Gastrocnemius medialis (tissue), 4 donors: ENCODE data around the gene ST8SIA6. TPM values are rescaled to one million over a fixed set of nuclear protein-coding genes. Genes with fewer than 3 reads are reported as not detected.

Experiments
- ATAC-seq, 2 donors: fragments of 150-250 bp; one replicate each; pipeline ENCODE4 v1.9.1; 2016
- DNase-seq, 2 donors: peaks; one replicate each; pipeline ENCODE4 v3.0.0-alpha.2; 2019
- H3K27ac ChIP-seq, 4 donors: fragments of 200-600 bp; sonication (generic); 1 replicate in 1 of 4; 2 replicates in 3 of 4; pipeline ENCODE4 v1.5.1; 2016 to 2018; ENCODE audit warnings: mild to moderate bottlenecking in 2 of 4, moderate library complexity in 1 of 4
- H3K27me3 ChIP-seq, 3 donors: fragments of 200-600 bp; sonication (generic) in 2 of 3; 1 replicate in 1 of 3; 2 replicates in 2 of 3; pipeline versions ENCODE4 v1.5.1 to v1.6.0; 2016 to 2019; ENCODE audit warnings: mild to moderate bottlenecking in 1 of 3, moderate library complexity in 1 of 3
- H3K36me3 ChIP-seq, 2 donors: fragments of 200-600 bp; sonication (generic) in 1 of 2; one replicate each; pipeline ENCODE4 v1.5.1; 2017 to 2018
- H3K4me1 ChIP-seq, 2 donors: fragments of 200-600 bp; sonication (generic) in 1 of 2; one replicate each; pipeline ENCODE4 v1.5.1; 2016 to 2017; ENCODE audit warnings: mild to moderate bottlenecking in 2 of 2
- H3K4me3 ChIP-seq, 4 donors: fragments of 200-600 bp; sonication (generic) in 3 of 4; 1 replicate in 1 of 4; 2 replicates in 3 of 4; pipeline ENCODE4 v1.5.1; 2016 to 2019; ENCODE audit warnings: mild to moderate bottlenecking in 2 of 4
- H3K9me3 ChIP-seq, 3 donors: fragments of 200-600 bp; sonication (generic) in 2 of 3; 1 replicate in 1 of 3; 2 replicates in 2 of 3; pipeline ENCODE4 v1.5.1; 2016 to 2019
- CTCF ChIP-seq, 5 experiments: fragments of 450-650 bp in 3 of 5; fragments of 200-600 bp in 2 of 5; sonication (generic) in 2 of 5; IDR thresholded peaks in 4 of 5; conservative IDR thresholded peaks in 1 of 5; 1 replicate in 4 of 5; 2 replicates in 1 of 5; pipeline ENCODE4 v1.5.1; 2016 to 2019; ENCODE audit warnings: antibody characterized with exemption in 5 of 5, mild to moderate bottlenecking in 3 of 5, moderate library complexity in 3 of 5
- POLR2A ChIP-seq, 2 donors: fragments of 450-650 bp; IDR thresholded peaks; one replicate each; pipeline ENCODE4 v1.6.1; 2017; ENCODE audit warnings: antibody characterized with exemption in 2 of 2, mild to moderate bottlenecking in 2 of 2, moderate library complexity in 2 of 2
- in situ Hi-C, 4 donors: fragments of 200-750 bp; cut with MboI; loops; one replicate each; pipeline versions ENCODE4 v1.15.0 to v1.8.0; 2017; ENCODE audit warnings: low sequenced_read_pairs in 4 of 4
- intact Hi-C: fragments of 100-400 bp; cut with DNase I; formaldehyde crosslinking; loops from one replicate; pipeline ENCODE4 v1.15.1; 2023; ENCODE audit warnings: low total_unique reads
- total RNA-seq, 4 donors: library from RNA; depleted of rRNA; stranded (reverse); fragments of >200 nt; gene quantifications; one replicate each; pipeline versions ENCODE4 v1.1.0 to v1.2.3, GENCODE V29; 2016

ST8SIA6 gene
- total RNA-seq, 4 donors from 2014 or later: 0.27 to 0.66 (median 0.44) TPM

GRCh38 chr10:17494626-17495260, 40.3 kb upstream of the ST8SIA6 start:
- DNase-seq (no peak), ATAC-seq (no peak)
- H3K27ac ChIP-seq: no peak overlapping the region
- intact Hi-C loops (no loop called here), in situ Hi-C loops (no loop called here)
- no peak for TF ChIP-seq POLR2A (IDR thresholded peaks at IDR 0.05)
- no peak for TF ChIP-seq CTCF (IDR thresholded peaks at IDR 0.05 in 4 of 5, conservative IDR thresholded peaks at IDR 0.05 in 1 of 5)
- H3K4me3 ChIP-seq: no peak overlapping the region
- H3K9me3 ChIP-seq: no peaks in the 10 kb centered on the region
- H3K27me3 ChIP-seq: no peaks in the 10 kb centered on the region
- no peaks in the 10 kb centered on the region for H3K4me1 ChIP-seq
- no peaks in the 10 kb centered on the region for H3K36me3 ChIP-seq

- H3K4me3 ChIP-seq: no peak overlapping the region
- no peaks in the 10 kb centered on the region for H3K27me3 ChIP-seq
- H3K4me1 ChIP-seq: no peaks in the 10 kb centered on the region
- ATAC-seq: no peak
- no peaks in the 10 kb centered on the region for H3K36me3 ChIP-seq
- no peak for TF ChIP-seq CTCF (IDR thresholded peaks at IDR 0.05 in 4 of 5, conservative IDR thresholded peaks at IDR 0.05 in 1 of 5)
- TF ChIP-seq POLR2A (IDR thresholded peaks at IDR 0.05): no peak
- no peaks in the 10 kb centered on the region for H3K9me3 ChIP-seq
- no peak for DNase-seq
- H3K27ac ChIP-seq: no peak overlapping the region
- in situ Hi-C loops (no loop called here), intact Hi-C loops (no loop called here)
These were observed 34.5 kb upstream of the ST8SIA6 start for GRCh38 chr10:17488848-17489247.

GRCh38 chr10:17483079-17483478, 28.7 kb upstream of the ST8SIA6 start:
- TF ChIP-seq CTCF (IDR thresholded peaks at IDR 0.05 in 4 of 5, conservative IDR thresholded peaks at IDR 0.05 in 1 of 5): no peak
- no peak for TF ChIP-seq POLR2A (IDR thresholded peaks at IDR 0.05)
- H3K4me3 ChIP-seq: no peak overlapping the region
- no peaks in the 10 kb centered on the region for H3K36me3 ChIP-seq
- H3K4me1 ChIP-seq: no peaks in the 10 kb centered on the region
- DNase-seq (no peak), ATAC-seq (no peak)
- no peaks in the 10 kb centered on the region for H3K27me3 ChIP-seq
- intact Hi-C loops: no loop called here
- no peaks in the 10 kb centered on the region for H3K9me3 ChIP-seq
- H3K27ac ChIP-seq: no peak overlapping the region
- in situ Hi-C loops: no loop called here

GRCh38 chr10:17479822-17480221, 25.4 kb upstream of the ST8SIA6 start:
- no peak for ATAC-seq
- TF ChIP-seq CTCF (IDR thresholded peaks at IDR 0.05 in 4 of 5, conservative IDR thresholded peaks at IDR 0.05 in 1 of 5) (no peak), POLR2A (IDR thresholded peaks at IDR 0.05) (no peak)
- in situ Hi-C loops: no loop called here

More at GRCh38 chr10:17479822-17480221, 25.4 kb upstream of the ST8SIA6 start:
- no peak for DNase-seq
- intact Hi-C loops: no loop called here
- H3K27me3 ChIP-seq: no peaks in the 10 kb centered on the region
- no peak overlapping the region for H3K27ac ChIP-seq
- no peaks in the 10 kb centered on the region for H3K4me1 ChIP-seq
- no peaks in the 10 kb centered on the region for H3K9me3 ChIP-seq
- no peaks in the 10 kb centered on the region for H3K36me3 ChIP-seq
- H3K4me3 ChIP-seq: no peak overlapping the region
